H1 (cell line): ENCODE results near the gene ABHD12. TPM values are rescaled to one million over a fixed set of nuclear protein-coding genes. Genes with fewer than 3 reads are reported as not detected.

Source experiments
- CTCF ChIA-PET: fragments of 300-600 bp; sonication (Branson Sonifier 250); formaldehyde crosslinking; loops from one replicate; lab custom pipeline; 2021; ENCODE audit not compliant: partially characterized antibody; lab: Charles Lee
- POLR2A ChIA-PET: fragments of 300-600 bp; sonication (Branson Sonifier 250); formaldehyde crosslinking; loops from one replicate; lab custom pipeline; 2021; ENCODE audit warnings: inconsistent platforms; ENCODE audit not compliant: partially characterized antibody; lab: Charles Lee
- DNase-seq, 2 experiments: peaks; one replicate each; pipeline versions ENCODE4 v3.0.0 to v3.0.0-alpha.2; 2010 to 2022; ENCODE audit warnings: low spot score in 2 of 2, low read depth in 1 of 2, mixed read lengths in 1 of 2
- FAIRE-seq: peaks from 2 replicates; lab custom pipeline; 2011; peaks lifted over from hg19 to GRCh38; lab: Jason Lieb, UNC
- H2AFZ ChIP-seq: 2 replicates; pipeline ENCODE4 v1.8.1; 2012; ENCODE audit warnings: low read length, inconsistent platforms
- H2AK5ac ChIP-seq: 2 replicates; pipeline ENCODE4 v1.6.1; 2013; ENCODE audit warnings: low read depth, low read length
- H2BK120ac ChIP-seq: replicated peaks from 2 replicates; pipeline ENCODE3; 2013; ENCODE audit warnings: low read depth, low read length, inconsistent platforms
- H2BK12ac ChIP-seq: 2 replicates; pipeline ENCODE4 v1.6.1; 2013; ENCODE audit warnings: low read depth, low read length
- H2BK15ac ChIP-seq: 2 replicates; pipeline ENCODE4 v1.6.1; 2013; ENCODE audit warnings: low read length
- H2BK20ac ChIP-seq: 2 replicates; pipeline ENCODE4 v1.6.1; 2013; ENCODE audit warnings: low read length
- H2BK5ac ChIP-seq: 2 replicates; pipeline ENCODE4 v1.6.1; 2013; ENCODE audit warnings: low read depth, low read length
- H3K14ac ChIP-seq: 2 replicates; pipeline ENCODE4 v1.6.1; 2013; ENCODE audit warnings: inconsistent platforms; ENCODE audit not compliant: insufficient read length
- H3K18ac ChIP-seq: 2 replicates; pipeline ENCODE4 v1.6.1; 2013; ENCODE audit warnings: low read length; ENCODE audit errors: extremely low read depth
- H3K23ac ChIP-seq: 2 replicates; pipeline ENCODE4 v1.6.1; 2013; ENCODE audit warnings: inconsistent platforms; ENCODE audit not compliant: insufficient read length
- H3K23me2 ChIP-seq: 2 replicates; pipeline ENCODE4 v1.6.1; 2013; ENCODE audit warnings: low read depth, low read length
- H3K27ac ChIP-seq: 2 replicates; pipeline ENCODE4 v1.6.1; 2011; ENCODE audit warnings: low read depth, low read length, inconsistent platforms
- H3K27me3 ChIP-seq, 4 experiments: replicated peaks in 1 of 4; 1 replicate in 1 of 4; 2 replicates in 3 of 4; pipeline versions ENCODE4 v1.6.1 to v1.8.1; 2011 to 2013; ENCODE audit warnings: low read length in 3 of 4, mild to moderate bottlenecking in 3 of 4, inconsistent platforms in 2 of 4, mixed read lengths in 2 of 4, moderate library complexity in 1 of 4; ENCODE audit not compliant: control insufficient read depth in 3 of 4, insufficient read depth in 3 of 4; ENCODE audit errors: extremely low read depth in 1 of 4
- H3K36me3 ChIP-seq, 4 experiments: 2 replicates each; pipeline versions ENCODE4 v1.6.1 to v1.8.1; 2011 to 2013; ENCODE audit warnings: mild to moderate bottlenecking in 4 of 4, low read length in 3 of 4, moderate library complexity in 2 of 4, control low read depth in 1 of 4, inconsistent platforms in 1 of 4; ENCODE audit not compliant: insufficient read depth in 4 of 4, control insufficient read depth in 2 of 4
- H3K4ac ChIP-seq: replicated peaks from 2 replicates; pipeline ENCODE3; 2013; ENCODE audit warnings: low read length, low read depth, mixed read lengths, inconsistent platforms; ENCODE audit not compliant: insufficient read length
- H3K4me1 ChIP-seq, 4 experiments: replicated peaks in 1 of 4; 1 replicate in 1 of 4; 2 replicates in 3 of 4; pipeline versions ENCODE4 v1.6.1 to v1.8.1; 2011 to 2013; ENCODE audit warnings: low read length in 3 of 4, inconsistent platforms in 2 of 4, mixed read lengths in 1 of 4; ENCODE audit not compliant: insufficient read depth in 4 of 4, control insufficient read depth in 3 of 4
- H3K4me2 ChIP-seq, 2 experiments: 2 replicates each; pipeline versions ENCODE4 v1.6.1 to v1.8.1; 2011 to 2013; ENCODE audit warnings: low read depth in 2 of 2, low read length in 2 of 2, control low read depth in 1 of 2, inconsistent platforms in 1 of 2, mild to moderate bottlenecking in 1 of 2; ENCODE audit not compliant: insufficient read depth in 1 of 2
- H3K4me3 ChIP-seq, 4 experiments: fragments of 200-600, 300-600 bp in 1 of 4; sonication (generic), shearing (Covaris generic), sonication (Bioruptor Twin) in 1 of 4; 2 replicates each; pipeline versions ENCODE4 v1.5.1 to v1.8.1; 2011 to 2016; ENCODE audit warnings: low read length in 4 of 4, low read depth in 3 of 4, control low read depth in 2 of 4, inconsistent platforms in 2 of 4, mild to moderate bottlenecking in 2 of 4, mixed read lengths in 1 of 4, moderate library complexity in 1 of 4; ENCODE audit not compliant: insufficient read depth in 2 of 4; ENCODE audit errors: extremely low read depth in 1 of 4
- H3K56ac ChIP-seq: replicated peaks from 2 replicates; pipeline ENCODE3; 2013; ENCODE audit warnings: low read depth, mild to moderate bottlenecking, mixed read lengths, low read length, inconsistent platforms; ENCODE audit not compliant: insufficient read length
- H3K79me1 ChIP-seq: 2 replicates; pipeline ENCODE4 v1.6.1; 2013; ENCODE audit warnings: low read depth, low read length, control low read depth
- H3K79me2 ChIP-seq, 2 experiments: 2 replicates each; pipeline versions ENCODE4 v1.6.1 to v1.8.1; 2012 to 2013; ENCODE audit warnings: low read length in 2 of 2, mild to moderate bottlenecking in 2 of 2, inconsistent platforms in 1 of 2; ENCODE audit not compliant: insufficient read depth in 2 of 2, control insufficient read depth in 1 of 2
- H3K9ac ChIP-seq, 4 experiments: replicated peaks in 1 of 4; 1 replicate in 1 of 4; 2 replicates in 3 of 4; pipeline versions ENCODE4 v1.6.1 to v1.8.1; 2011 to 2013; ENCODE audit warnings: low read depth in 3 of 4, low read length in 3 of 4, control low read depth in 2 of 4, mild to moderate bottlenecking in 2 of 4, moderate library complexity in 2 of 4, inconsistent platforms in 1 of 4; ENCODE audit errors: extremely low read depth in 1 of 4
- H3K9me3 ChIP-seq, 2 experiments: 2 replicates each; pipeline versions ENCODE4 v1.6.1 to v1.8.1; 2012 to 2013; ENCODE audit warnings: mild to moderate bottlenecking in 2 of 2, moderate library complexity in 2 of 2, control low read depth in 1 of 2, inconsistent platforms in 1 of 2, low read depth in 1 of 2, low read length in 1 of 2, mixed read lengths in 1 of 2; ENCODE audit not compliant: insufficient read depth in 2 of 2
- H4K20me1 ChIP-seq, 2 experiments: replicated peaks in 1 of 2; 2 replicates each; pipeline versions ENCODE3 to v1.8.1; 2011 to 2013; ENCODE audit warnings: inconsistent platforms in 2 of 2, low read length in 2 of 2, mild to moderate bottlenecking in 1 of 2; ENCODE audit not compliant: insufficient read depth in 2 of 2, control insufficient read depth in 1 of 2
- H4K5ac ChIP-seq: 2 replicates; pipeline ENCODE4 v1.6.1; 2013; ENCODE audit warnings: low read length, low read depth, mixed read lengths, inconsistent platforms; ENCODE audit not compliant: insufficient read length
- H4K8ac ChIP-seq: 2 replicates; pipeline ENCODE4 v1.8.0; 2013; ENCODE audit warnings: mild to moderate bottlenecking, moderate library complexity, low read length, inconsistent platforms; ENCODE audit not compliant: insufficient read depth; ENCODE audit errors: extremely low read depth
- H4K91ac ChIP-seq: replicated peaks from 2 replicates; pipeline ENCODE3; 2013; ENCODE audit warnings: low read length, mixed read lengths, inconsistent platforms; ENCODE audit not compliant: insufficient read length
- POLR2A ChIP-seq, 2 experiments: IDR thresholded peaks; 1 replicate in 1 of 2; 2 replicates in 1 of 2; pipeline ENCODE4 v1.6.1; 2011; ENCODE audit warnings: low read depth in 2 of 2, low read length in 2 of 2, mild to moderate bottlenecking in 2 of 2; ENCODE audit errors: control extremely low read depth in 1 of 2
- WGBS, 2 experiments: shearing (Covaris generic) in 1 of 2; methylation state at CpG; one replicate each; pipeline versions ENCODE4 v1.1.6 to v1.1.7; 2013 to 2015; ENCODE audit warnings: low lambda C conversion rate in 2 of 2, mixed read lengths in 2 of 2, inconsistent platforms in 1 of 2, low coverage in 1 of 2, missing lambda C conversion rate in 1 of 2; ENCODE audit not compliant: insufficient replicate concordance in 2 of 2, insufficient coverage in 1 of 2, insufficient read length in 1 of 2; ENCODE audit errors: extremely low coverage in 1 of 2, missing lambda C conversion rate in 1 of 2; 5-methylcytosine and 5-hydroxymethylcytosine counted together
- polyA plus RNA-seq, 7 experiments: library from polyadenylated mRNA; depleted of rRNA in 3 of 7; stranded (reverse) in 5 of 7; unstranded in 2 of 7; fragments of >200 nt in 5 of 7; fragments of 200-250 nt in 2 of 7; gene quantifications; 1 replicate in 5 of 7; 2 replicates in 1 of 7; 4 replicates in 1 of 7; pipeline versions ENCODE4 v1.2.1 to v1.2.3, GENCODE V29; 2011 to 2013; ENCODE audit warnings: missing spikeins in 2 of 7, mixed read lengths in 2 of 7
- total RNA-seq: library from RNA; stranded (reverse); fragmentation: NEBNext Ultra II Directional; extraction: Animal tissue kit (Norgen Biotek cat#: 25700); gene quantifications from 2 replicates; pipeline ENCODE4 v1.2.1, GENCODE V29; 2021

Gene ABHD12
- total and polyA plus RNA-seq, 2 of the 8 experiments (the other 6 are each of a cell fraction or from before 2014, with no cell fraction given) = 31.3 to 59.5 TPM

DNA sequence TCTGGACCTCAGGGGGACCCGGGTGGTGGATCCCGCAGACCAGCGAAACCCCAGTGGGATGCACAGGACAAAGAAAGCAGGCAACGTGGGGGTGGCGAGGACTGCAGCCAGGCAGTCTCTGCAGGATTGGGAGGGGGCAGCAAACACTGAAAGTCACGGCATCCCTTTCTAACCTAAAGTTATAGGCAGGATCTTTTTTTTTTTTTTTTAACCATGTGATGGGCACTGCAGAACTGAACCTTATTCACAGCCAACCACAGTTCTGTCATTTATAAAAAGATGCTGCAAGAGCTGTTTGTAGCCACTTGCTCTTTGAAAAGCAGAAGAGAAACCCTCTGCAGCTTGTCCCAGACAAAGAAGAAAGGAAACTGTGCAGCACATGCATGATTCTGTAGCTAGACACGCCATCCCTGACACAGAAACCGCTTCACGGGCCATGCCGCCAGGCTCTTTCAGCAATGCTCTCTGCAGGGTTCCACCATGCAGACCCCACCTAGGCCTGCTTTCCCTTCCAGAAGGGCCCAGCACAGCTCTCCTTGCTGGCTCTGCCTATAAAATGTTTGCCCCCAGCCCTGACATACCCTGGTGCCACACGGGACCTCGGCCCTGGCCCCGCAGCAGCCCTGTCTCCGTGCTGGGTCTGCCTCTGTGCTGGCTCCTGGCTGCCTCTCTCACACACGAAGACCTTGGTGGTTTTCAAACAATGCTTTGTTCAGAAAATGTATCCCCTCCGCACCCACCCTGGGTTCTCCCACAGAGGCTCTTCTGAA is 72.0 kb downstream of the ABHD12 start:
- H4K91ac ChIP-seq = no peak overlapping the region
- H3K9ac ChIP-seq = no peak overlapping the region
- DNase-seq (no peak), FAIRE-seq (no peak)
- H3K27ac ChIP-seq = no peak overlapping the region
- H3K36me3 ChIP-seq = peaks cover 0 to 11% (median 5%) of the 10 kb centered on the region in 4 experiments; a peak in 3 of 8 replicates
- H3K18ac ChIP-seq = no peak overlapping the region
- WGBS, 2 experiments = 92% methylated on average over 16 of the region's 16 CpGs; no CpG with 5 or more reads in 1 of the 2 experiments
- H2BK20ac ChIP-seq = no peak overlapping the region
- H2BK120ac ChIP-seq = no peak overlapping the region
- H3K79me1 ChIP-seq = peaks cover 8% of the 10 kb centered on the region
- no peak overlapping the region for H4K5ac ChIP-seq
- ChIA-PET CTCF (interaction anchor here (0.7 to 5.5 kb wide), 5 partner anchors 9 to 80 kb away, joined by 3 to 42 read pairs (median 5); no protein-coding TSS in a partner anchor), POLR2A (interaction anchor here (0.9 to 1.4 kb wide), 2 partner anchors 80 to 91 kb away, joined by 3 read pairs; no protein-coding TSS in a partner anchor)
- no peak overlapping the region for H3K4me3 ChIP-seq
- H4K8ac ChIP-seq = no peak overlapping the region
- no peak overlapping the region for H3K56ac ChIP-seq
- TF ChIP-seq POLR2A (IDR thresholded peaks at IDR 0.05; ENCODE audit: control extremely low read depth in 1 of 2, low read depth in 2 of 2, low read length in 2 of 2) = no peak
- H4K20me1 ChIP-seq = peaks cover 0 to 17% of the 10 kb centered on the region in 2 experiments
- H3K4ac ChIP-seq = no peak overlapping the region
- H3K4me1 ChIP-seq = peaks cover 0 to 1% (median 0%) of the 10 kb centered on the region in 4 experiments; a peak in 1 of 7 replicates
- H2BK5ac ChIP-seq = no peak overlapping the region
- no peak overlapping the region for H3K4me2 ChIP-seq
- no peak overlapping the region for H3K14ac ChIP-seq
- H2AK5ac ChIP-seq = no peak overlapping the region
- no peaks in the 10 kb centered on the region for H3K9me3 ChIP-seq
- no peaks in the 10 kb centered on the region for H3K27me3 ChIP-seq
- no peak overlapping the region for H2BK12ac ChIP-seq
- no peak overlapping the region for H2AFZ ChIP-seq
- peaks cover 0 to 8% of the 10 kb centered on the region in 2 experiments; a peak in 1 of 4 replicates for H3K79me2 ChIP-seq
- no peak overlapping the region for H3K23ac ChIP-seq
- no peak overlapping the region for H2BK15ac ChIP-seq
- H3K23me2 ChIP-seq = no peaks in the 10 kb centered on the region
